ENCODE data around the gene MTARC2.

- TF ChIP-seq POLR2A (IDR thresholded peaks at IDR 0.05; ENCODE audit: low read depth, low read length), result no peak
- TF ChIP-seq CTCF (conservative IDR thresholded peaks at IDR 0.05; ENCODE audit: low read depth, low read length), result no peak
- no peak for TF ChIP-seq RAD21 (IDR thresholded peaks at IDR 0.05; ENCODE audit: low read length)
- no peak for TF ChIP-seq MAFK (IDR thresholded peaks at IDR 0.05; ENCODE audit: low read depth, low read length)
- TF ChIP-seq SMC3 (IDR thresholded peaks at IDR 0.05; ENCODE audit: low read depth, low read length), result no peak
- TF ChIP-seq, protein P1, sequence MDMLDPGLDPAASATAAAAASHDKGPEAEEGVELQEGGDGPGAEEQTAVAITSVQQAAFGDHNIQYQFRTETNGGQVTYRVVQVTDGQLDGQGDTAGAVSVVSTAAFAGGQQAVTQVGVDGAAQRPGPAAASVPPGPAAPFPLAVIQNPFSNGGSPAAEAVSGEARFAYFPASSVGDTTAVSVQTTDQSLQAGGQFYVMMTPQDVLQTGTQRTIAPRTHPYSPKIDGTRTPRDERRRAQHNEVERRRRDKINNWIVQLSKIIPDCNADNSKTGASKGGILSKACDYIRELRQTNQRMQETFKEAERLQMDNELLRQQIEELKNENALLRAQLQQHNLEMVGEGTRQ (IDR thresholded peaks at IDR 0.05; ENCODE audit: low read depth, low read length), result no peak
- TF ChIP-seq CHD1 (IDR thresholded peaks at IDR 0.05; ENCODE audit: low read depth, low read length), result no peak
- TF ChIP-seq BHLHE40 (IDR thresholded peaks at IDR 0.05; ENCODE audit: low read depth, low read length), result no peak
- no peak for TF ChIP-seq RFX5 (IDR thresholded peaks at IDR 0.05; ENCODE audit: low read depth, low read length)
- TF ChIP-seq CEBPB (IDR thresholded peaks at IDR 0.05; ENCODE audit: low read depth, low read length), result no peak
- no peak for TF ChIP-seq RCOR1 (IDR thresholded peaks at IDR 0.05; ENCODE audit: insufficient replicate concordance, low read length)
- TF ChIP-seq, protein P2, sequence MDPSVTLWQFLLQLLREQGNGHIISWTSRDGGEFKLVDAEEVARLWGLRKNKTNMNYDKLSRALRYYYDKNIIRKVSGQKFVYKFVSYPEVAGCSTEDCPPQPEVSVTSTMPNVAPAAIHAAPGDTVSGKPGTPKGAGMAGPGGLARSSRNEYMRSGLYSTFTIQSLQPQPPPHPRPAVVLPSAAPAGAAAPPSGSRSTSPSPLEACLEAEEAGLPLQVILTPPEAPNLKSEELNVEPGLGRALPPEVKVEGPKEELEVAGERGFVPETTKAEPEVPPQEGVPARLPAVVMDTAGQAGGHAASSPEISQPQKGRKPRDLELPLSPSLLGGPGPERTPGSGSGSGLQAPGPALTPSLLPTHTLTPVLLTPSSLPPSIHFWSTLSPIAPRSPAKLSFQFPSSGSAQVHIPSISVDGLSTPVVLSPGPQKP (IDR thresholded peaks at IDR 0.05; ENCODE audit: borderline replicate concordance, low read depth, low read length), result no peak
- no peak for TF ChIP-seq NFE2L2 (IDR thresholded peaks at IDR 0.05; ENCODE audit: low read depth, low read length)
Measured at GRCh38 chr1:220706480-220706879, 41.6 kb upstream of the MTARC2 start.
